BJ (cell line): ENCODE measurements around the gene CSF1. TPM values are rescaled to one million over a fixed set of nuclear protein-coding genes. Genes with fewer than 3 reads are reported as not detected.

ENCODE experiments used
- CTCF ChIA-PET: fragments of 350-600 bp; formaldehyde crosslinking; extraction: SDS; loops from one replicate; lab custom pipeline; 2021; ENCODE audit warnings: antibody characterized with exemption, inconsistent platforms; lab: Yijun Ruan, JAX
- POLR2A ChIA-PET: fragments of 300-600 bp; sonication (Branson Sonifier 250); formaldehyde crosslinking; extraction: SDS; loops from one replicate; lab custom pipeline; 2021; ENCODE audit warnings: antibody characterized with exemption; lab: Charles Lee
- DNase-seq: peaks from one replicate; pipeline ENCODE4 v3.0.0-alpha.2; 2011; ENCODE audit warnings: low read depth
- H3K27me3 ChIP-seq: 2 replicates; pipeline ENCODE4 v1.6.0; 2011; ENCODE audit warnings: low read length; ENCODE audit not compliant: control insufficient read depth, insufficient read depth
- H3K36me3 ChIP-seq: 2 replicates; pipeline ENCODE4 v1.5.1; 2011; ENCODE audit warnings: low read length; ENCODE audit not compliant: control insufficient read depth, insufficient read depth
- H3K4me3 ChIP-seq: 2 replicates; pipeline ENCODE4 v1.5.1; 2011; ENCODE audit warnings: low read depth, mild to moderate bottlenecking, control low read depth, low read length
- polyA plus RNA-seq: library from polyadenylated mRNA; depleted of rRNA; stranded (reverse); fragments of >200 nt; gene quantifications from 2 replicates; pipeline ENCODE4 v1.2.3, GENCODE V29; 2011
- TF ChIP-seq, protein P1 (sequence below): IDR thresholded peaks from 2 replicates; pipeline ENCODE4 v1.5.1; 2011; ENCODE audit warnings: low read depth, mild to moderate bottlenecking, control low read depth, inconsistent platforms, low read length, moderate library complexity; ENCODE audit not compliant: insufficient read depth

Gene CSF1
- polyA plus RNA-seq, 1 experiment: 48.4 TPM

DNA sequence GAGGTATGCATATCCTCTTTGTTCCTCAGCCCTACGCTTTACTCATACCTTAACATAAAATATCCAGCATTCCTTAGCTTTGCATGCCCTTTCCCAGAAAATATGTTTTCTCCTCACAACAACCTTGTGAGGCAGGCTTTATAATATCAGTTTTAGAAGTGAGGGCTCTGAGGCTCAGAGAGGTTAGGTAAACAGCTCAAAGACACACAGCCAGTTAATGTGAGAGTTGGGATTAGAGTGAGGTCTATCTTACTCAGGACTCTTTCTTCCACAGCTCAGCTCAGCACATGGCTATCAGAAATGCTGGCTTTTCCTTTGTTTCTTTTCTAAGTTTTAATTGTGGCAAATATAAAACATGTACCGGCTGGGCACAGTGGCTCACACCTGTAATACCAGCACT lies 27.9 kb downstream of the CSF1 start:
- Histone ChIP-seq H3K27me3 (no peaks in the 10 kb centered on the region), H3K4me3 (no peak overlapping the region), H3K36me3 (no peaks in the 10 kb centered on the region)
- ChIA-PET POLR2A (no interaction called here), CTCF (interaction anchor here (0.6 kb wide), 1 partner anchor 12 kb away, joined by 3 read pairs; no protein-coding TSS in a partner anchor)
- TF ChIP-seq, protein P1, sequence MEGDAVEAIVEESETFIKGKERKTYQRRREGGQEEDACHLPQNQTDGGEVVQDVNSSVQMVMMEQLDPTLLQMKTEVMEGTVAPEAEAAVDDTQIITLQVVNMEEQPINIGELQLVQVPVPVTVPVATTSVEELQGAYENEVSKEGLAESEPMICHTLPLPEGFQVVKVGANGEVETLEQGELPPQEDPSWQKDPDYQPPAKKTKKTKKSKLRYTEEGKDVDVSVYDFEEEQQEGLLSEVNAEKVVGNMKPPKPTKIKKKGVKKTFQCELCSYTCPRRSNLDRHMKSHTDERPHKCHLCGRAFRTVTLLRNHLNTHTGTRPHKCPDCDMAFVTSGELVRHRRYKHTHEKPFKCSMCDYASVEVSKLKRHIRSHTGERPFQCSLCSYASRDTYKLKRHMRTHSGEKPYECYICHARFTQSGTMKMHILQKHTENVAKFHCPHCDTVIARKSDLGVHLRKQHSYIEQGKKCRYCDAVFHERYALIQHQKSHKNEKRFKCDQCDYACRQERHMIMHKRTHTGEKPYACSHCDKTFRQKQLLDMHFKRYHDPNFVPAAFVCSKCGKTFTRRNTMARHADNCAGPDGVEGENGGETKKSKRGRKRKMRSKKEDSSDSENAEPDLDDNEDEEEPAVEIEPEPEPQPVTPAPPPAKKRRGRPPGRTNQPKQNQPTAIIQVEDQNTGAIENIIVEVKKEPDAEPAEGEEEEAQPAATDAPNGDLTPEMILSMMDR: no peak
- no peak for DNase-seq

DNA sequence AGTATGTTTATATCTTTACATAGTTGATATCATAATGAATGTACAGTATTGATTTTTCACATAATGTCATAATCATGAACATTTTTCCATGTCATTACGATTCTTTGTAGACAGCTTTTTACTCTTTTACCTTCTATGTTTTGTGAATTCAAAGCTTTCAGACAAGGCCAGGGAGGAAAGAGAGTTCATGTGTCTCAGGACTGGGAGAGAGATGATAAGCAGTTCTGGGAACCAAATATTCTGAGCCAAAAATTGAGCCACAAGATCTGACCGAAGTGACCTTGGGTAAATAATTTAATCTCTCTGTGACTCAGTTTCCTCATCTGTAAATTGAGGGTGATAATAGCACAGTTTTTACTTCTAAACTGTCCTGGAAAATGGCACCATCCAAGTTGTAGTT lies 31.8 kb downstream of the CSF1 start:
- CTCF ChIA-PET: interaction anchor here (1.2 to 1.6 kb wide), 3 partner anchors 9 to 42 kb away, joined by 3 to 5 read pairs (median 4); partner anchors contain the start of gene AHCYL1
- Histone ChIP-seq H3K36me3 (no peaks in the 10 kb centered on the region), H3K27me3 (no peaks in the 10 kb centered on the region), H3K4me3 (no peak overlapping the region)
- TF ChIP-seq, protein P1: no peak
- POLR2A ChIA-PET: no interaction called here
- DNase-seq: no peak

DNA sequence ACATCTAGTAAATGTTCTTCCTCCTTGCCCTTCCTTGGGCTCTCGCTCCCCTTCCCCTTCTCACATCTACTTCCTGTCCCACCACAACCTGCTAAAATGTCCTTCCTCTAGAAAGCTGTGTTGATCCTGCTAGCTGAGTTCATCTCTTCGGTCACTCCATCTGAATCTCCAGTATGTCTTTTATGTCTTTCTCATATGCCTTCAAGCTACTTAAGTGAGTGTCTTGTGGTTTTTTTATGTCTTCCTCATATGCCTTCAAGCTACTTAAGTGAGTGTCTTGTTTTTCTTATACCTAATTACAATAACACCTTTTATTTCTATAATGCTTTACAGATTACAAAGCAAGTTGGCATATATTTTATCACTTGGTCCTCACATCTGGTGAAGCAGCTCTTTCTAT lies 33.9 kb downstream of the CSF1 start:
- DNase-seq: no peak
- TF ChIP-seq, protein P1: no peak
- POLR2A ChIA-PET: no interaction called here
- Histone ChIP-seq H3K27me3 (no peaks in the 10 kb centered on the region), H3K4me3 (no peak overlapping the region), H3K36me3 (no peaks in the 10 kb centered on the region)
- CTCF ChIA-PET: interaction anchor here (1.5 to 1.8 kb wide), 3 partner anchors 10 to 40 kb away, joined by 3 to 11 read pairs (median 5); partner anchors contain the start of gene AHCYL1

DNA sequence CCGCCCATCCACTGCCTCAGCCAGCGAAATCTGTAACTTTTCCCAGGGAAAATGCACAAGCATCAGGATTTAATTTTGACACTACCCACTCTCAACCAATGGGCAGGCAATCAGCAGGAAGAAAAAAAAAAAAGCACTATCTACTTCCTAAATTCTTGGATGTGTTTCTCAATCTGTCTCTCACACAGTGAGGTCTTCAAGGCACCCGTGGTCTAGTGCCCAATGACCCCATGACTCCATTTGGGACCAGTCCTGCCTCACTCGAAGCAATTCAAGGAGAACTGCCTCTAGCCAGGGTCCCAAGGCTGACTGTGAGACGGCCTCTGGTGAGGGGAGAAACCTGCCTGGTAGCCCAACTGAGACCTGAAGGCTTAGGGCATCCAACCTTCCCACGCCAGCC lies 35.9 kb downstream of the CSF1 start:
- Histone ChIP-seq H3K4me3 (no peak overlapping the region), H3K36me3 (no peaks in the 10 kb centered on the region), H3K27me3 (no peaks in the 10 kb centered on the region)
- ChIA-PET CTCF (interaction anchor here (0.9 to 1.1 kb wide), 2 partner anchors 11 to 38 kb away, joined by 3 read pairs; partner anchors contain the start of gene AHCYL1), POLR2A (no interaction called here)
- TF ChIP-seq, protein P1: no peak
- no peak for DNase-seq

DNA sequence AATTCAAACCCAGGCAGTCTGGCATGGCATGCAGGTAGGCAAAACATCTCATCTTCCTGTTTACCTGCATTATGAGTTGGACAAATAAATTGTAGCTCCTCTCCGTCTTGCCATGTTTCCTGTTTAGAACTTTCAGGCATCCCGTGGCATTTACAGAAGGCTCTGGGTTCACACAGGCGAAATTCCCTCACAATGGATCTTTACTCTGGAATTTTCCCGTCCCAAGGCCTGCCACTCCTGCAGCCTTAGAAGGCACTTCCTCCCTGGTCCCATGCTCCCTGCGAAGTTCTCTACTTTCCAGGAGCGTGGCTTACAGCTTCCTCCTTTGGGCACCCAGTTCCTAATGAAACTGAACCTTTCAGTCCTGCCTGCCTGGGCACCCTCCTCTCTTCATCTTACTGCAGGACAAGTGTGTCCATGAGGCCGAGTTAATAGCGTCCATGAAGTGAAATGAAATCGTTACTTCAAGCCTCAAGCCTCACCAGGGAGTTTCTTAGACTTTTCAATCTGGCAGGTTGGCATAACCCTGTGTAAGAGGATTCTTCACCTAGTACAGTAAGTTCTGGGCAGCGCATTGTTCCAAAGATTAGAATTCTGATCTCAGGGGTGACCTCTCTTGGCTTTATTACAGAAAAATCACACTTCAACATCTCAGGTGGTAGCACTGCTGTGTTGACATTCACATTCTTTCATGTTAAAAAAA lies 37.1 kb downstream of the CSF1 start:
- Histone ChIP-seq H3K27me3 (no peaks in the 10 kb centered on the region), H3K4me3 (no peak overlapping the region), H3K36me3 (no peaks in the 10 kb centered on the region)
- no peak for DNase-seq
- ChIA-PET POLR2A (no interaction called here), CTCF (interaction anchor here (1.1 kb wide), 1 partner anchor 10 kb away, joined by 3 read pairs; no protein-coding TSS in a partner anchor)
- TF ChIP-seq, protein P1: no peak
